HG02870 (cell line): ENCODE results near the gene LMBRD2.
"Not testable (repeated sequence)": the region's sequence is repeated elsewhere in the genome, so short reads cannot be mapped to it uniquely, and the experiment has no call there.

Source experiments
- ATAC-seq: cut with Tn5 transposase; IDR thresholded peaks from one replicate; pipeline ENCODE4 v1.9.1; 2021; ENCODE audit warnings: mild to moderate bottlenecking, moderate library complexity; ENCODE audit not compliant: unreplicated experiment

Gene LMBRD2

DNA sequence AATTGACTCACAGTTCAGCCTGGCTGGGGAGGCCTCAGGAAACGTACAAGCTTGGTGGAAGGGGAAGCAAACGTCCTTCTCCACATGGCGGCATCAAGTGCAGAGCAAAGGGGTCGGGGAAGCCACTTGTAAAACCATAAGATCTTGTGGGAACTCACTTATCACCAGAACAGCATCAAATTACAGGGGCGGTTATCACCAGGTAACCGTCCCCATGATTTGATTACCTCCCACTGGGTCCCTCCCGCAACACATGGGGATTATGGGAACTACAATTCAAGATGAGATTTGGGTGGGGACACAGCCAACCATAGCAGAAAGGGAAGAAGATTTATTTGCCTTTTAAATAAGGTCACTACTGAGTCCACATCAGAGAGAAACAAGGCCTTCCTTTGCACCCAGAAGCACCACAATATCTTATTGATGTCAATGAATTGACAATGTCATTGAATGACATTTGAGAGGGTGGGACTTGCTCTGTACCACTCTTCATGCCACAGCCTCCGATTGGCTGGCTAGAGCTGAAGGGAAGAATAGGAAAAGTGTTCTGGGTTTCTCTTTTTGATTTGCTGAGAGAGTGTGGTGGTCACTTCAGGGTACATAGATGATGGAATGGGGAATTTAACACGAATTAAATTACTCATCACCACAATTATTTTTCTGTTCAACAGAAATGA is 11.3 kb upstream of the LMBRD2 start:
- ATAC-seq = no peak

DNA sequence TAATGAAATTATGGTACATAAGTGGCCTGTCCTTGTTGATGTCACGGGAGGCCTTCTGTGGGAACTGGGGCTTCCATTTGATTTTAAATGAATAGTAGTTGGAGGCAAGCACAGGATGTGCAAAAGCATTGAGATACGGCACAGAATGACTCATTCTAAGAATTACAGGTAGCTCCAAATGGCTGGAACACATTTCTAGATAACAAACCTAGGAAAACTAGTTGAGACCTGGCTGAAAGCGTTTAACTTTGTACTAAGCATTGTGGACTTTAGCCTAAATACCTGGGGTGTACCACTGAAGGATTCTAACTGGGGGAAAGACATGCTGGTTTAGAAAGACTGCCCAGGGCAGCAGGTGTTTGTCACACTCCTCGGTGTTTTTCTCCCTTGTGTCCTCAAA is 9.7 kb upstream of the LMBRD2 start:
- ATAC-seq = no peak

DNA sequence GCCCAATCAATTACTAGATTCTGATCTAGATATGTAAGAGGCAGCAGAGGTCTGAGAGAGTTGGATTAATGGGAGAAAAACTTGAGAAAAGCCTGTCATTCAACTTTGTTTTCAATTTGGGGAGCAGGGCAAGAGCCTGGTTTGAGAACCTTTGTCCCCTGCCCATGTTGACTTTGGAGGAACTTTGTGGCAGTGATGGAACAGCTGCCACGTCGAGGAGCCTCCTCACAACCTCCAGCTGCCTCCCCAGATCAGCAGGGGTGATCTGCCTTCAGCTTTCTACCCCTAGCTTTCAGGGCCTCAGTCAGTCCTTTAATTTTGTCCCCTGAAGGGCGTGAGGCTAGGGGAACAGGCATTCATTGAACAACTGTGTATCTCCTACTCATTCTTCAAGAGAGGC is 8.9 kb upstream of the LMBRD2 start:
- ATAC-seq = no peak

DNA sequence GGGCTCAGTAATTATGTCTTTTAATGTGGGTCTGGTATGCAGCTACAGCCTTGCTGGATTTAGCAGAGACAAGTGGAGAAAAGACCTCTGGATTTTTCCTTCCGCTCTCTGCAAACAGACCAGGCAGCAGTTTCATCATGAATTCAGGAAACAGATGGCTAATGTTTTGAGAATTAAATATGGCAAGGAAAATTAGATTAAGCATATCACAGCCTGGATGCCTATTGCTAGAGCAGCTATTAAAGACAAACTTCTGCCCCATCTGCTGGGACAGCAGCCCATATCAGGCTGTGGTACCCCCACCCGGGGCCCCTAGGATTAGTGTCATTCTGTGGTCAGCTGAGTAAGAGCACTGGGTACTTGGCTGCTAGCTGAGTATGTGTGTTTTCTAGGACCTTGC is 6.5 kb upstream of the LMBRD2 start:
- ATAC-seq = no peak

DNA sequence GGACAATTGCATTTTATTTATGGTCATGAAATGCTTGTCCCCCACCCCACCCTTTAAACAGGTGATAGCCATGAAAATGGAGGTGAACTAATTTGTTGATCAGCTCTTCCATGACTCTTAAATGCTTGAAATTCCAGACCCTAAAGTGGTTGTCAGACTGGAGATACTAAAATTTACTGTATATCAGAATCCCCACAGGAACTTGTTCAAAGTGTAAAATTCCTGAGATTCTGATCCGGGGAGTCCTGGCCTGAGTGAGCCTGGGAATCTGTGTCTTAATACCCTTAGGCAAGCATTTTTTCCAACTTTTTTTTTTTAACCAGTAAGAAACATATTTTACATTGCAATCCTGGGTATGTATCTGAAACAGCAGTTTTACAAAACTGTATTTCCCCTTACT is 4.9 kb upstream of the LMBRD2 start:
- no peak for ATAC-seq

DNA sequence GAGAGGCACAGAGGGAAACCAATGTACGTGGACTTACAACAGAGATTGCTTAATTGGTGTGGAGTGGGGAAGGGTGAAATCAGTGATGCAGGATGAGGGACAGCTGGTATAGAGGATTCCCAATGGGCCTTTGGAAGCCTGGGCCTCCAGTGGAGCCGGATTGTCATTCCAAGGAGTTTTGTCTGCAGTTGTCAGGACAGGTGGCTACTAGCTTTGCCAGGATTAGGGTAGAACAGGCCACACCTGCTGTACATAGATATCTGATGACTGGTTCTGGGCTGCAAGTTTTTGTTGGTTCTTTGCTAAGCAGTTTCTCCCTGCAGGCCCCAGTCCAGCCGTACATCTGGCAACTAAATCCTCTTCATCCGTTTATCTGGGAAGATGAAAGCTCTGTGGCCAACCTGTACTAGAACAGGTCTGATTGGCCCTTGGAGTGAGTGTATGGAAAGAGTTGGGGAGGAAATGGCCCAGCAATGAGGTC is 4.5 kb upstream of the LMBRD2 start:
- ATAC-seq = no peak

DNA sequence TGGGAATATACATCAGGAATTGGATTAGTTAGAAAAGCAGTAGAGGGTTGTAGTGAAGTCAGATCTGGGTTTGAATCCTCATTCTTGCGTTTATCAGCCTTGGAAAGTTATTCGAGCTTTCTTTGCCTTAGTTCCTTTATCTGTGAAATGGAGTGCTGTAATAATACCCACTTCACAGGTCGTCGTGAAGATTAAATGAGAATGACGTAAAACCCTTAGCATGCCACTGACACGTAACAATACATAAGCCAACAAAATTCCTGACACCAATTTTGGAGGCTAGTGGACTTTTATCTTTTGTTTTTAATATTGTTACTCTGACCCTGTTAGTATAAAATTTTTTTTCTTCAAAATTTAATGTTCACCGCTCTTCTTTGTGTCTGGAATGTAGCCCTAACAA is 3.6 kb upstream of the LMBRD2 start:
- ATAC-seq = no peak

DNA sequence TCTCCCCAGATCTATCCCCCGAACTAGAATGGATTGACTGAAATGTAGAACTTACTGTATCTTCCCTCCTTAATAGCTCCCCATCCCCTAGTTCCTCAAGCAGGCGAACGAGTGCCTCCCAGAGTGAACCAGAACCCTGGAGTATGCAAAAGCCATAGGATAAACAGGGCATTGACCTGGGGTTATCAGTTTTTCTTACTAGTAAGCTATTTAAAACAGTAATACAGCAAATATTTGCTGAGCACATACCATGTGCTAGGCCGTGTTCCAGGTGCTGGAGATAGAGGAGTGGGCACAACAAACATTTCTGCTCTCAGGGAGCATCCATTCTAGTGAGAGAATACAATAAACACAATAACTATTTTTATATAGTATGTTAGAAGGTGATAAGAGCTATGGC is 2.0 kb upstream of the LMBRD2 start:
- ATAC-seq = no peak

DNA sequence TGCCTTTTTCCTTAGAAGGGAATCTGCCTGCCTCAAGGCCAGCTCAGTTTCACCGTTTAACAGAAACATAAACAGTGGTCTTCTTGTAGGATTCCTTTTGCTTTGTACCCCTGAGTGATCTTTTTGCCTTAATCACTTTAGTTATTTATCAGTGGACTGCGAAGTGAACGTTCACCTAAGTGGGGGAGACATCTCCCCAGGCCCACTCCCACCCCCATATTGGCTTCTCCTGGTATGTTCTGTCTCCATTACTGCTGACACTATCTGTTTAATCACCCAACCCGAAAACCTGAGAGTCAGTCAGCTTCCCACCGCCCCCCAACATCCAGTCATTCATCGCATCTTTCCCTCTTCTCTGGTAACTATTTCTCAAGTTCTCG is 1.6 kb upstream of the LMBRD2 start:
- ATAC-seq = no peak

DNA sequence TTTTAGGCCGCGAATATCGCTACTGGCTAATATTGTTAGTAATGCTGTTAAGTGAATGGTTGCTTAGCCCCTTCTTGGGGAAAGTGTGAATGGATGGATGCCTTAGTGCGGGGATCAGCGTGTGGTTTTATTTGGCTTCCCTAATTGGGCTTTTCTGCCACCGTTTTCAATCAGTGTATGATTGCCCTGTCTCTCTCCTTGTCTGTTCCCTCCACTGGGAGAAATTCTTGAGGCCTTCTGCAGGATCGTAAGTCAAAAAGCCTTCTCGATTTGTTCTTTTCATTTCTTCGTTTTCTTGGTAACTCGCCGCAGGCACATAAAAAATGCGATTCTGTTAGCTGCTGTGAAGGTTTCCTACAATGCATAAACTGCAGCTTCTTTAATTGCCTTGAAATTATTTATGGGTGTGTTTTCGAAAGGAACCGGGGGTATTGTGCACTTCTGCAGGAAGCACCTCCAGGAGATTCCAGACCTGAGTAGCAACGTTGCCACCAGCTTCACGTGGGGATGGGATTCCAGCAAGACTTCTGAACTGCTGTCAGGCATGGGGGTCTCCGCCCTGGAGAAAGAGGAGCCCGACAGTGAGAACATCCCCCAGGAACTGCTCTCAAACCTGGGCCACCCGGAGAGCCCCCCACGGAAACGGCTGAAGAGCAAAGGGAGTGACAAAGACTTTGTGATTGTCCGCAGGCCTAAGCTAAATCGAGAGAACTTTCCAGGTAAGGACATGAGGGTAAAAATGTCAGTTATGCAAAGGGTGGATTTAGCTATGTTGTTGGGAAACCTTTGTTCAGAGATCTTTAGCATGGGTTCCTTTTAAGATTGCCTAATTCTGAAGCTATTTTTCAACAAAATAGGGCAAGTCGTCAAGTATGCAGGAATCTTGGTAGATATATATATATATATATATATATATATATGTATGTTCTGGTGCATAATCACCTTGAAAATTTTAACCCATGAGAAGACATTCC is 924 bp upstream of the LMBRD2 start:
- peak; percentile 1 for ATAC-seq

DNA sequence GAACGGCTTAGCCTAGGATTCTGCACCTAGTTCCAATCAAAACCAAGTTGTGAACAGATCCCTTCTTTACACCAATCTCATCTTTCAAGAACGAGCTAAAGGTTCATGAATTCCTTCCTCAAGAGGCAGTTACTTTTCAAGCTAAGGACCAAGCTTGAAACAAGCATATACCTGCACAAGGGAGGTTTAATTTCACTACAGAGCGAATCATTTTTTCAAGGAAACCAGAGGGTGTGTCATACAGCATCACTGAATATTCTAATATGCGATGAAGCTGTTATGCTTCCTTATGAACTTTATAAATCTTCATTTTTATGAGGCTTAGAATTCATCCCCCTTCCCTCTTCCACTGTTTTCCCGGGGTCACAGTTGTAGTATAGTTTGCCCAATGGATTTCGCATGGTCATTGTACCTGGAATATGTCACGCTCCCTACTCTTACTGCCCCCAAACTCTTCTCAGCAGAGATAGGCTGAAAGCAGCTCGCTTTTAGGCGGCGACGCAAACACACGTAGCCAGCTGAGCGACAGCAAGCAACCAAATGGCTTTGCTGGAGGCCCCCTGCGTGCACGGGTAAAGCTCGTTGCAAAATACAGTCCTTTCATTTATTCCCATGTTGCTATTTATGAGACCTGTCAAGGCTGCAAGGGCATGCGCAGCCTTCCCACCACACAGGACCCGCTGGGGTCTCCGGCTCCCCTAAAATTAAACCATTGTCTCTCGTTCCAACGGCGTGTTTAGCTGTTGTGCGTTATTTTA is 832 bp downstream of the LMBRD2 start:
- ATAC-seq = peak; percentile 27

DNA sequence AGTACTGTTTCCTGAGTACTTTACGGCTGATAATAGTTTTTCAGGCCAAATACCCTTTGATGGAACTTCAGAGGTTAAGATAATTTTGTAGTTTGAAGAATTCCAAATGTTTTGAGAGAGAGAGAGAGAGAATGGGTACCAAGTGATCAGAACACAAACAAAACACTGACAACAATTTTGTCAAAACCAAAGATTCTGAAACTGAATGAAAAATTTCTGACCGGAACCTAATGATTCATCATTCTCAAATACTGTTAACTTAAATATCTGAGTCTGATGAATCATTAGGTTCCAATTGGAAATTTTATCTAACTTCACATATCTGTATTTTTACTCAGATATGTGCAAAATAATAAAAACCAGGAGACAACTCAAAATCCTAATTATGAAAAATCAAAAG is 4.0 kb downstream of the LMBRD2 start:
- ATAC-seq = no peak

DNA sequence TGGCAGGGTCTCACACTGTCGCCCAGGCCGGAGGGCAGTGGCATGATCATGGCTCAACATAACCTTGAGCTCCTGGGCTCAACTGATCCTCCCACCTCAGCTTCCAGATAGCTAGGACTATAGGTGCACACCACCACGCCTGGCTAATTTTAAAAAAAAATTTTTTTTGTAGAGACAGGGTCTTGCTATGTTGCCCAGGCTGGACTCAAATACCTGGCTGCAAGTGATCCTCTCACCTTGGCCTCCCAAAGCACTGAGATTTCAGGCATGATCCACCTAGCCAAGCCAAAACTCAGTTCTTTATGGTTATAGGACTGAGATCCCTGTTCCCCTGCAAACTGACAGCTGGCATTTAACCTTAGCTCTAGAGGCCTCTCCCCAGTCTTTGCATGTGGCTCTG is 5.3 kb downstream of the LMBRD2 start:
- no peak for ATAC-seq

DNA sequence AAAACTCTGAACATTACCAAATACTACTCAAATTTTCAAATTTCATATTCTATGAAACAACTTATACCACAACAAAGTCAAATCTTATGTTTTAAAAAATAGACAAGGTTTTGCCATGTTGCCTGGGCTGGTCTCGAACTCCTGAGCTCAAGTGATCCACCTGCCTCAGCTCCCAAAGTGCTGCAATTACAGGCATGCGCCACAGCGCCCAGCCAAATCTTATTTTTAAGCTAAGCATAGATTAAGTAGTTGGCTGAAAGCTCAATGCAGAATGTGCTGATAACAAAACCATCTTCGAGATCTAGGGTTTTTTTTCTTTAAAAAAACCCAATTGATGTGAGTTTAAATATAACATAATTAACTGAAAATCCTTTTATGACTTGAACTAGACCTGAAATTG is 6.4 kb downstream of the LMBRD2 start:
- ATAC-seq = no peak

DNA sequence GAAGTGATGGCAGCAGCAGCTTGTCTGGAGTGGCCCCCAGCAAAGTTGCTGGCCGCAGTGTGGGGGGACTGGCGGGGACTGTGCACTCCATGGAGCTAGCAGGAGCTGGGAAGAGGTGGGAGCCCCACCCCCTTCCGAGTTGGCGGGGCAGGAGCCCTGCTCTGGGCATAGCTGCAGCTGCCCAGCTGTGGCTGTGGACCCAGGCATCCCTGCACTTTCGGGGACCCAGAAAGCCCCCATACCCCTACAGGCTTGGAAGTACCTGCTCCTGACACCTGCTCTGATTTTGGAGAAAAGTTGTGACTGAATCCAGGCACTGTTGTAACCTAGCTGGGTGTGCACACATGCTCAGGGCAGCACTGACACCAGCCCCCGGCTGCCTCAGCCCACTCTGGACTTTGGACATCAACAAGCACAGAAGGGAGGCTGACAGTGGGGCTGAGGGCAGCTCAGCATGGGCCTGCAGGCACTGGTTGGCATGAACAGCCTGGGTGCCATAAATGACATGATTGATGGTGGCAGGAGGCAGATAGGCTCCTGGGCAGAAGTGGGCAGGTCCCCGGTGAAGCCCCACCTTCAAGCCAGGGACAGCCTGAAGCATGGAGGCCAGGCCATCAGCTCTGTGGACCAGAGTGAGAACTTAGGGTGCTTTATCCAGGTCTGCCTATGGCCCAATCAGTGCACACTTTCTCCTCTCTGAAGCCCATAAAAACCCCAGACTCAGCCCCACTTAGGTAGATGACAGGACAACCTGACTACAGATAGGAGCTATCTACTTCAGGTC is 12.6 kb downstream of the LMBRD2 start:
- no peak for ATAC-seq

DNA sequence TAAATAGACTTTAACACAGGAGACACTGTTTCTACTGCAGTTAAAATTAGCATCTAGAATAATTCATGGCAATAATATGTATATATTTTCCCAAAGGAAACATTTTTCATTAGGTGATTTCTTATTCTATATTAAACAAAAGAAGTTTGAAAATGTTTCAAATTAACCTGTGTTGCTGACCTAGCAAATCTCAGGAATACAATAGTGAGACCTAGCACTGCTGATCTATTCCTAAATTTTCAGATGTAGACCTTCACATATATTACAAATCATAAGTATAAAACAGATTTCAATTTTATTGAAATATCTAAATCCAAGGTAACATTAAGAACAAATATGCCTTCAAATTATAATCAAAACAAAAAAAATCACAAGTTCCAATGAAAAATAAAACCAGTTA is 15.1 kb downstream of the LMBRD2 start:
- no peak for ATAC-seq

DNA sequence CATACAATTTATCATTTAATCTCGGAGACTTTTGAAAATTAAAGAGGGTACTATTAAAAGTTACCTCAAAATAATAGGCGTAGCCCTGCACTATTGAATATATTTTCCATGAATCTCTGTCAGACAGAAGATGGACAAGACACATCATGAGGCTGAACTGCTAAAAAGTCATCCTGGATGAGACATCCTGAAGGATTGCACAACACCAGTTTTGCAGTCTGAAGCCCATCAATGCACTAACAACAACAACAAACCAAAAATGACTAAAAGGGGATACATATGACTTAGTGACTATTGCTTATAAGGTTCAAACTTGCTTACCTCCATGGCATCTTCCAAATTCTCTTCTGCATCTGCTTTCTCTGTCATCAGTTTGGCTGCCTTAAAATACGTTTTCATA is 15.7 kb downstream of the LMBRD2 start:
- no peak for ATAC-seq

DNA sequence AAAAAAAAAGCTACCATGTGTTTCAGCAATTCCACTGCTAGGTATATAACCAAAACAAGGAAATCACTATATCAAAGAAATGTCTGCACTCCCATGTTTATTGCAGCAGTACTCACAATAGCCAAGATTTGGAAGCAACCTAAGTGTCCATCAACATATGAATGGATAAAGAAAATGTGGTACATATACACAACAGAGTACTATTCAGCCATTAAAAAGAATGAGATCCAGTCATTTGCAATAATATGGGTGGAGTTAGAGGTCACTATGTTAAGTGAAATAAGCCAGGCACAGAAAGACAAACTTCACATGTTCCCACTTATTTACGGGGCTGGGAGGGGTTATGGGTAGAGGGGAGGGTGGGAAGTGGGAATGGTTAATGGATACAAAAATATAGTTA is 18.7 kb downstream of the LMBRD2 start:
- ATAC-seq = not testable (repeated sequence)

DNA sequence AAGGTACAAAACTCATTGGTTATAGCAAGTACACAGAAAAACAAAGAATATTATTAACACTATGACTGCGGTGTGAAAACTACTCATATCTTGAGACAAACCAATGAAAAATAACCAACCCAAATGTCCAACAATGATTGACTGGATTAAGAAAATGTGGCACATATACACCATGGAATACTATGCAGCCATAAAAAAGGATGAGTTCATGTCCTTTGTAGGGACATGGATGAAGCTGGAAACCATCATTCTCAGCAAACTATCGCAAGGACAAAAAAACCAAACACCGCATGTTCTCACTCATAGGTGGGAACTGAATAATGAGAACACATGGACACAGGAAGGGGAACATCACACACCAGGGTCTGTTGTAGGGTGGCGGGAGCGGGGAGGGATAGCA is 22.0 kb downstream of the LMBRD2 start:
- ATAC-seq = not testable (repeated sequence)

DNA sequence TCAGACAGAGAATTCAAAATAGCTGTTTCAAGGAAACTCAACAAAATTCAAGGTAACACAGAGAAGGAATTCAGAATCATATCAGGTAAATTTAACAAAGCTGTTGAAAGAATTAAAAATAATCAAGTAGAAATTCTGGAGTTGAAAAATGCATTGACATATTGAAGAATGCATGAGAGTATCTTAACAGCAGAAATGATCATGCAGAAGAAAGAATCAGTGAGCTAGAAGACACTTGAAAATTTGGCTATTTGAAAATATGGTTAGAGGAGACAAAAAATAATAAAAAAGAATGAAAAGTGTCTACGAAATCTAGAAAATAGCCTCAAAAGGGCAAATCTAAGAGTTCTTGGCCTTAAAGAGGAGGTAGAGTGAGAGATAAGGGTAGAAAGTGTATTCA is 22.9 kb downstream of the LMBRD2 start:
- ATAC-seq = no peak

DNA sequence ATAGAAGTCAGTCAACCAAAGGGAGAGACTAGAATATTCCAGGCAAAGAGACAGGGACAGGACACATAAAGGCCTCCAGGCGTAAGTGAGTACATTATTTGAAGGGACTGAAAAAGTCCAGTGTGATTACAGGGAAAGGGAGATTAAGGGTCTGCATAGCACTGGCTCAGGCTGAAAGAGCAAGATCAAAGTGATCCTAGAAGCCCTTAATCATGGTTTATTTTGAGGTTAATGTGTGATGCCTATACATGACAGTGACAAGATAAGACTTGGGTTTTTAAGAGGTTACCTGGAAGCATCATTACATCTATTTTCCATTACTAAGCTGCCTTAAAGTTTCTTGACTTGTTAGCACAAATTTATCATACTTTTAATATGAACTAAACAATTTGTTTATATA is 25.8 kb downstream of the LMBRD2 start:
- no peak for ATAC-seq
